H9 (cell line): Measurements from ENCODE around the gene FBN1. TPM values are rescaled to one million over a fixed set of nuclear protein-coding genes. Genes with fewer than 3 reads are reported as not detected.

ENCODE experiments used
- DNase-seq: peaks from one replicate; pipeline ENCODE4 v3.0.0-alpha.2; 2017
- H2AFZ ChIP-seq: one replicate; pipeline ENCODE4 v1.6.1; 2013; ENCODE audit warnings: mild to moderate bottlenecking, low read length, control low read depth, moderate library complexity
- H2AK5ac ChIP-seq: 2 replicates; pipeline ENCODE4 v1.6.1; 2013; ENCODE audit warnings: low read length, control low read depth, mixed read lengths; ENCODE audit not compliant: insufficient read length
- H2BK120ac ChIP-seq: one replicate; pipeline ENCODE4 v1.6.1; 2013; ENCODE audit warnings: low read depth, mild to moderate bottlenecking, low read length, control low read depth, inconsistent platforms; ENCODE audit not compliant: poor library complexity, severe bottlenecking
- H2BK12ac ChIP-seq: 2 replicates; pipeline ENCODE4 v1.6.1; 2013; ENCODE audit warnings: low read length, control low read depth, mixed read lengths, low read depth; ENCODE audit not compliant: insufficient read length
- H2BK15ac ChIP-seq: 2 replicates; pipeline ENCODE4 v1.6.1; 2013; ENCODE audit warnings: low read depth, low read length, control low read depth
- H2BK20ac ChIP-seq: one replicate; pipeline ENCODE4 v1.6.1; 2013; ENCODE audit warnings: low read depth, mild to moderate bottlenecking, low read length, control low read depth, inconsistent platforms; ENCODE audit not compliant: poor library complexity, severe bottlenecking
- H2BK5ac ChIP-seq: 2 replicates; pipeline ENCODE4 v1.6.1; 2013; ENCODE audit warnings: low read length, control low read depth, mixed read lengths; ENCODE audit not compliant: insufficient read length
- H3K14ac ChIP-seq: 2 replicates; pipeline ENCODE4 v1.6.1; 2013; ENCODE audit warnings: low read length, control low read depth; ENCODE audit not compliant: insufficient read depth
- H3K18ac ChIP-seq: 2 replicates; pipeline ENCODE4 v1.6.1; 2013; ENCODE audit warnings: low read depth, mild to moderate bottlenecking, mixed read lengths, low read length, control low read depth; ENCODE audit not compliant: insufficient read length
- H3K23ac ChIP-seq: 2 replicates; pipeline ENCODE4 v1.6.1; 2013; ENCODE audit warnings: low read length, control low read depth, mixed read lengths, low read depth; ENCODE audit not compliant: insufficient read length
- H3K23me2 ChIP-seq: 2 replicates; pipeline ENCODE4 v1.6.1; 2013; ENCODE audit warnings: low read depth, mild to moderate bottlenecking, mixed read lengths, low read length, control low read depth; ENCODE audit not compliant: insufficient read length, poor library complexity, severe bottlenecking
- H3K27ac ChIP-seq: 2 replicates; pipeline ENCODE4 v1.5.1; 2013; ENCODE audit warnings: low read length, control low read depth, mixed read lengths, low read depth; ENCODE audit not compliant: insufficient read length
- H3K27me3 ChIP-seq: 2 replicates; pipeline ENCODE4 v1.6.1; 2013; ENCODE audit warnings: low read length, control low read depth, inconsistent platforms; ENCODE audit not compliant: insufficient read depth
- H3K4ac ChIP-seq: 2 replicates; pipeline ENCODE4 v1.6.1; 2013; ENCODE audit warnings: low read depth, mild to moderate bottlenecking, control low read depth, inconsistent platforms, low read length, moderate library complexity
- H3K4me1 ChIP-seq: 2 replicates; pipeline ENCODE4 v1.6.1; 2013; ENCODE audit warnings: low read length, control low read depth, inconsistent platforms; ENCODE audit not compliant: insufficient read depth
- H3K4me2 ChIP-seq: 2 replicates; pipeline ENCODE4 v1.6.1; 2013; ENCODE audit warnings: low read length, control low read depth, mixed read lengths; ENCODE audit not compliant: insufficient read length, insufficient read depth
- H3K56ac ChIP-seq: 2 replicates; pipeline ENCODE4 v1.6.1; 2013; ENCODE audit warnings: low read depth, mild to moderate bottlenecking, mixed read lengths, low read length, control low read depth; ENCODE audit not compliant: insufficient read length
- H3K79me1 ChIP-seq: 2 replicates; pipeline ENCODE4 v1.6.1; 2013; ENCODE audit warnings: low read depth, mild to moderate bottlenecking, moderate library complexity, low read length, control low read depth, inconsistent platforms; ENCODE audit not compliant: insufficient read depth, poor library complexity, severe bottlenecking
- H3K79me2 ChIP-seq: 2 replicates; pipeline ENCODE4 v1.6.1; 2013; ENCODE audit warnings: low read length, control low read depth, inconsistent platforms; ENCODE audit not compliant: insufficient read depth
- H3K9ac ChIP-seq: 2 replicates; pipeline ENCODE4 v1.6.1; 2013; ENCODE audit warnings: low read length, control low read depth, mixed read lengths; ENCODE audit not compliant: insufficient read length; ENCODE audit errors: extremely low read depth
- H3K9me3 ChIP-seq: one replicate; pipeline ENCODE4 v1.6.1; 2013; ENCODE audit warnings: low read depth, low read length, inconsistent platforms; ENCODE audit not compliant: control insufficient read depth
- H3T11ph ChIP-seq: one replicate; pipeline ENCODE4 v1.6.1; 2013; ENCODE audit warnings: mild to moderate bottlenecking, low read length, control low read depth, inconsistent platforms
- H4K20me1 ChIP-seq: one replicate; pipeline ENCODE4 v1.6.1; 2013; ENCODE audit not compliant: control insufficient read depth, insufficient read length, insufficient read depth
- H4K5ac ChIP-seq: 2 replicates; pipeline ENCODE4 v1.6.1; 2013; ENCODE audit warnings: low read depth, mild to moderate bottlenecking, mixed read lengths, low read length, control low read depth; ENCODE audit not compliant: insufficient read length
- H4K8ac ChIP-seq: replicated peaks from 2 replicates; pipeline ENCODE4 v1.6.1; 2013; ENCODE audit warnings: low read length, control low read depth, mixed read lengths, low read depth; ENCODE audit not compliant: insufficient read length
- H4K91ac ChIP-seq: 2 replicates; pipeline ENCODE4 v1.6.1; 2013; ENCODE audit warnings: low read depth, mild to moderate bottlenecking, moderate library complexity, mixed read lengths, low read length, control low read depth; ENCODE audit not compliant: insufficient read length
- H3K27ac Mint-ChIP-seq, 3 experiments: 2 replicates in 2 of 3; 3 replicates in 1 of 3; pipeline ENCODE4 v1.8.0; 2020 to 2021; ENCODE audit warnings: mixed read lengths in 3 of 3, mild to moderate bottlenecking in 1 of 3, moderate library complexity in 1 of 3
- H3K27me3 Mint-ChIP-seq: 2 replicates; pipeline ENCODE4 v1.8.0; 2021; ENCODE audit warnings: low read depth, mild to moderate bottlenecking, moderate library complexity, mixed read lengths
- H3K36me3 Mint-ChIP-seq, 3 experiments: 2 replicates in 2 of 3; 3 replicates in 1 of 3; pipeline ENCODE4 v1.8.0; 2020 to 2021; ENCODE audit warnings: low read depth in 3 of 3, mixed read lengths in 3 of 3; ENCODE audit not compliant: insufficient read depth in 1 of 3
- H3K4me1 Mint-ChIP-seq, 2 experiments: 2 replicates each; pipeline ENCODE4 v1.8.0; 2020; ENCODE audit warnings: mixed read lengths in 2 of 2
- H3K4me3 Mint-ChIP-seq, 2 experiments: 2 replicates in 1 of 2; 3 replicates in 1 of 2; pipeline ENCODE4 v1.8.0; 2020 to 2021; ENCODE audit warnings: mild to moderate bottlenecking in 2 of 2, mixed read lengths in 2 of 2, moderate library complexity in 1 of 2
- H3K9me3 Mint-ChIP-seq, 2 experiments: 2 replicates in 1 of 2; 3 replicates in 1 of 2; pipeline ENCODE4 v1.8.0; 2020; ENCODE audit warnings: mild to moderate bottlenecking in 2 of 2, mixed read lengths in 2 of 2, moderate library complexity in 1 of 2
- CTCF ChIP-seq: fragments of 200-600 bp; sonication (generic); conservative IDR thresholded peaks from 3 replicates; pipeline ENCODE4 v1.8.0; 2021; ENCODE audit warnings: antibody characterized with exemption, mild to moderate bottlenecking
- WGBS: extraction: QIAGEN DNeasy Blood & Tissue Kit; methylation state at CpG from one replicate; pipeline ENCODE4 v1.1.7; 2013; ENCODE audit warnings: missing lambda C conversion rate, low lambda C conversion rate, mixed read lengths; ENCODE audit not compliant: insufficient read length; ENCODE audit errors: extremely low coverage; 5-methylcytosine and 5-hydroxymethylcytosine counted together
- total RNA-seq: library from RNA; stranded (reverse); gene quantifications from 2 replicates; pipeline ENCODE4 v1.2.1, GENCODE V29; 2021

FBN1 gene
- total RNA-seq, 1 experiment from 2014 or later, result 3.6 TPM

GRCh38 chr15:48432688-48433087 is 212.8 kb downstream of the FBN1 start:
- H3K36me3 Mint-ChIP-seq, result no peaks in the 10 kb centered on the region

More at GRCh38 chr15:48432688-48433087, 212.8 kb downstream of the FBN1 start:
- Histone ChIP-seq H2BK120ac (no peak overlapping the region), H4K5ac (no peak overlapping the region), H3K56ac (no peak overlapping the region), H3K23ac (no peak overlapping the region), H3K79me1 (no peaks in the 10 kb centered on the region), H3K4ac (no peak overlapping the region), H3K9ac (no peak overlapping the region), H2BK12ac (no peak overlapping the region), H3K27me3 (no peaks in the 10 kb centered on the region), H3K23me2 (no peaks in the 10 kb centered on the region), H3K14ac (no peak overlapping the region), H2AK5ac (no peak overlapping the region), H2BK20ac (no peak overlapping the region), H2BK5ac (no peak overlapping the region), H3K18ac (no peak overlapping the region), H2AFZ (no peak overlapping the region), H3K27ac (no peak overlapping the region), H3K79me2 (no peaks in the 10 kb centered on the region), H3T11ph (no peak overlapping the region), H4K91ac (no peak overlapping the region), H4K8ac (no peak overlapping the region), H2BK15ac (no peak overlapping the region), H3K9me3 (no peaks in the 10 kb centered on the region), H3K4me1 (no peaks in the 10 kb centered on the region), H4K20me1 (no peaks in the 10 kb centered on the region), H3K4me2 (no peak overlapping the region)
- TF ChIP-seq CTCF, result no peak
- H3K4me1 Mint-ChIP-seq, result peaks cover 0 to 2% of the 10 kb centered on the region in 2 experiments; a peak in 3 of 4 replicates
- no peak overlapping the region for H3K4me3 Mint-ChIP-seq
- WGBS, result no CpG with 5 or more reads among the region's 7 CpGs
- no peak for DNase-seq
- no peaks in the 10 kb centered on the region for H3K27me3 Mint-ChIP-seq
- no peak overlapping the region for H3K27ac Mint-ChIP-seq
- H3K9me3 Mint-ChIP-seq, result no peaks in the 10 kb centered on the region
